CD4-positive, alpha-beta T cell (primary cell): ENCODE data around the gene RUSF1. TPM values are rescaled to one million over a fixed set of nuclear protein-coding genes. Genes with fewer than 3 reads are reported as not detected.

Experiments used
- ATAC-seq: fragments of 200-7000 bp; cut with Tn5 transposase; one replicate; pipeline ENCODE4 v1.10.0; 2022; ENCODE audit warnings: mild to moderate bottlenecking; ENCODE audit not compliant: poor library complexity
- CTCF ChIA-PET: fragments of 350-600 bp; sonication (Branson Sonifier 250); formaldehyde crosslinking; loops from one replicate; lab custom pipeline; 2021; ENCODE audit warnings: antibody characterized with exemption, inconsistent platforms; lab: Charles Lee
- POLR2A ChIA-PET: fragments of 350-600 bp; sonication (Branson Sonifier 250); formaldehyde crosslinking; loops from one replicate; lab custom pipeline; 2021; ENCODE audit warnings: antibody characterized with exemption, inconsistent platforms; lab: Charles Lee
- DNase-seq, 14 experiments: peaks; one replicate each; pipeline ENCODE4 v3.0.0-alpha.2; 2013 to 2020; ENCODE audit warnings: mixed read lengths in 2 of 14
- H3K27ac ChIP-seq, 2 donors: one replicate each; pipeline versions ENCODE4 v1.5.1 to v1.7.0; 2013; ENCODE audit warnings: low read length in 2 of 2, low read depth in 1 of 2, mild to moderate bottlenecking in 1 of 2
- H3K27me3 ChIP-seq, 2 experiments: 1 replicate in 1 of 2; 2 replicates in 1 of 2; pipeline versions ENCODE4 v1.6.1 to v1.7.0; 2013; ENCODE audit warnings: low read length in 2 of 2, control low read depth in 1 of 2, mild to moderate bottlenecking in 1 of 2, moderate library complexity in 1 of 2; ENCODE audit not compliant: insufficient read depth in 2 of 2, control insufficient read depth in 1 of 2
- H3K36me3 ChIP-seq: one replicate; pipeline ENCODE4 v1.6.1; 2013; ENCODE audit warnings: low read length, control low read depth; ENCODE audit not compliant: insufficient read depth
- H3K4me1 ChIP-seq: one replicate; pipeline ENCODE4 v1.6.1; 2013; ENCODE audit warnings: low read length, control low read depth; ENCODE audit not compliant: insufficient read depth
- H3K4me3 ChIP-seq: one replicate; pipeline ENCODE4 v1.5.1; 2013; ENCODE audit warnings: mild to moderate bottlenecking, low read length, moderate library complexity
- H3K9me3 ChIP-seq, 2 experiments: 1 replicate in 1 of 2; 2 replicates in 1 of 2; pipeline versions ENCODE4 v1.6.1 to v1.7.0; 2013; ENCODE audit warnings: low read length in 2 of 2, mild to moderate bottlenecking in 2 of 2, control low read depth in 1 of 2, moderate library complexity in 1 of 2; ENCODE audit not compliant: control insufficient read depth in 1 of 2, insufficient read depth in 1 of 2
- H3K27ac Mint-ChIP-seq: one replicate; pipeline ENCODE4 v1.8.0; 2020; ENCODE audit warnings: mixed read lengths
- H3K27me3 Mint-ChIP-seq: one replicate; pipeline ENCODE4 v1.8.0; 2021; ENCODE audit warnings: mixed read lengths
- H3K36me3 Mint-ChIP-seq: one replicate; pipeline ENCODE4 v1.8.0; 2021; ENCODE audit warnings: low read depth, mixed read lengths
- H3K4me1 Mint-ChIP-seq: one replicate; pipeline ENCODE4 v1.8.0; 2021; ENCODE audit warnings: low read depth, mixed read lengths
- H3K4me3 Mint-ChIP-seq: one replicate; pipeline ENCODE4 v1.8.0; 2020; ENCODE audit warnings: mild to moderate bottlenecking, mixed read lengths
- H3K9me3 Mint-ChIP-seq: one replicate; pipeline ENCODE4 v1.8.0; 2020; ENCODE audit warnings: mixed read lengths
- CTCF ChIP-seq: fragments of 200-600 bp; IDR thresholded peaks from one replicate; pipeline ENCODE4 v1.8.0; 2022; ENCODE audit warnings: antibody characterized with exemption, mild to moderate bottlenecking
- intact Hi-C, 2 experiments: fragments of 100-400 bp; cut with DNase I in 1 of 2; cut with micrococcal nuclease in 1 of 2; formaldehyde crosslinking; loops; one replicate each; pipeline versions ENCODE4 v1.15.1 to v1.9.0; 2023 to 2025; cut with DNase I, micrococcal nuclease
- total RNA-seq, 174 experiments: library from RNA in 2 of 174; stranded (reverse) in 2 of 174; gene quantifications; one replicate each; pipeline ENCODE4 v1.2.3 and lab custom pipeline; 2021 to 2026

RUSF1 gene
- total RNA-seq, 2 experiments from 2014 or later = 69.2 to 73.2 TPM

GRCh38 chr16:31478956-31479355, 29.2 kb downstream of the RUSF1 start:
- Mint-ChIP-seq H3K4me1 (peaks cover 17% of the 10 kb centered on the region), H3K4me3 (peak overlapping the region; percentile 20), H3K9me3 (no peaks in the 10 kb centered on the region), H3K27ac (peak overlapping the region; percentile 62), H3K36me3 (no peaks in the 10 kb centered on the region), H3K27me3 (no peaks in the 10 kb centered on the region)
- ChIA-PET POLR2A (interaction anchor here (4.0 to 6.2 kb wide), 2 partner anchors 9 to 20 kb away, joined by 32 to 69 read pairs; partner anchors contain the start of gene ARMC5), CTCF (interaction anchor here (0.9 to 1.5 kb wide), 2 partner anchors 18 to 29 kb away, joined by 3 read pairs; partner anchors contain the start of gene RUSF1)
- Histone ChIP-seq H3K9me3 (no peaks in the 10 kb centered on the region), H3K27me3 (no peaks in the 10 kb centered on the region), H3K36me3 (no peaks in the 10 kb centered on the region), H3K4me3 (no peak overlapping the region), H3K27ac (no peak overlapping the region), H3K4me1 (peaks cover 26% of the 10 kb centered on the region)
- intact Hi-C loops = no loop called here
- DNase-seq (no peak), ATAC-seq (no peak)
- TF ChIP-seq CTCF = no peak

GRCh38 chr16:31477220-31478216, 30.7 kb downstream of the RUSF1 start:
- Mint-ChIP-seq H3K36me3 (no peaks in the 10 kb centered on the region), H3K9me3 (no peaks in the 10 kb centered on the region), H3K4me3 (peak overlapping the region; percentile 83), H3K27me3 (peaks cover 10% of the 10 kb centered on the region), H3K4me1 (peaks cover 24% of the 10 kb centered on the region), H3K27ac (peak overlapping the region; percentile 83)
- Histone ChIP-seq H3K27ac (no peak overlapping the region), H3K27me3 (peaks cover 6 to 11% of the 10 kb centered on the region in 2 experiments), H3K4me1 (peaks cover 36% of the 10 kb centered on the region), H3K9me3 (peaks cover 0 to 5% of the 10 kb centered on the region in 2 experiments), H3K36me3 (no peaks in the 10 kb centered on the region), H3K4me3 (peak overlapping the region; percentile 71)
- peak; percentile 24 for ATAC-seq
- no peak for TF ChIP-seq CTCF
- intact Hi-C loops = loop anchor here (1.0 to 2.0 kb wide), 2 partner anchors 10 to 19 kb away; partner anchors contain the start of gene ARMC5 (in 1 of the 2)
- ChIA-PET POLR2A (interaction anchor here (0.9 to 6.2 kb wide), 12 partner anchors 11 to 396 kb away, joined by 3 to 69 read pairs (median 6); partner anchors contain the start of genes ARMC5, FUS, RUSF1 and ZNF267), CTCF (interaction anchor here (1.3 kb wide), 1 partner anchor 35 kb away, joined by 3 read pairs; the partner anchor contains the start of gene ZNF843)
- DNase-seq = peak in 10 of 14 experiments; percentile 13 to 59 (median 30)
